GM23338 (cell line): Measurements from ENCODE around the gene RCOR1. TPM values are rescaled to one million over a fixed set of nuclear protein-coding genes. Genes with fewer than 3 reads are reported as not detected.

Experiments
- ATAC-seq: fragments of 200-7000 bp; cut with Tn5 transposase; 3 replicates; pipeline ENCODE4 v1.9.1; 2020
- DNase-seq: peaks from one replicate; pipeline ENCODE4 v3.0.0-alpha.2; 2015; ENCODE audit warnings: low spot score
- H2AFZ ChIP-seq: fragments of 200-600 bp; sonication (generic); 2 replicates; pipeline ENCODE4 v1.8.0; 2016; ENCODE audit warnings: antibody characterized with exemption, mild to moderate bottlenecking, moderate library complexity
- H3F3A ChIP-seq: fragments of 200-600 bp; sonication (generic); replicated peaks from 2 replicates; pipeline ENCODE4 v1.8.0; 2017; ENCODE audit warnings: antibody characterized with exemption, mixed run types, low read depth
- H3K27ac ChIP-seq: fragments of 200-600 bp; sonication (generic); 2 replicates; pipeline ENCODE4 v1.6.1; 2016; ENCODE audit warnings: low read depth
- H3K27me3 ChIP-seq: fragments of 200-600 bp; sonication (generic); 2 replicates; pipeline ENCODE4 v1.8.0; 2016; ENCODE audit warnings: mild to moderate bottlenecking, mixed run types, moderate library complexity; ENCODE audit not compliant: insufficient read depth
- H3K36me3 ChIP-seq: fragments of 200-600 bp; sonication (generic); 2 replicates; pipeline ENCODE4 v1.8.0; 2016; ENCODE audit warnings: mild to moderate bottlenecking; ENCODE audit not compliant: insufficient read depth
- H3K4me1 ChIP-seq: fragments of 200-600 bp; sonication (generic); 2 replicates; pipeline ENCODE4 v1.8.0; 2016; ENCODE audit warnings: mild to moderate bottlenecking, moderate library complexity; ENCODE audit not compliant: insufficient read depth
- H3K4me2 ChIP-seq: fragments of 200-600 bp; sonication (generic); 2 replicates; pipeline ENCODE4 v1.7.1; 2017; ENCODE audit warnings: mixed run types
- H3K4me3 ChIP-seq: fragments of 200-600 bp; sonication (generic); 2 replicates; pipeline ENCODE4 v1.6.1; 2016; ENCODE audit warnings: mixed run types
- H3K79me2 ChIP-seq: fragments of 200-600 bp; sonication (generic); replicated peaks from 2 replicates; pipeline ENCODE4 v1.8.0; 2017; ENCODE audit warnings: mild to moderate bottlenecking; ENCODE audit not compliant: insufficient read depth
- H3K9me2 ChIP-seq: fragments of 200-600 bp; sonication (generic); 2 replicates; pipeline ENCODE4 v1.8.0; 2017; ENCODE audit not compliant: insufficient read depth
- H4K20me1 ChIP-seq: fragments of 200-600 bp; sonication (generic); replicated peaks from 2 replicates; pipeline ENCODE4 v1.8.0; 2017; ENCODE audit warnings: mild to moderate bottlenecking; ENCODE audit not compliant: insufficient read depth
- H3K27ac Mint-ChIP-seq: 2 replicates; pipeline ENCODE4 v1.8.0; 2020; ENCODE audit warnings: inconsistent platforms, mild to moderate bottlenecking, moderate library complexity, mixed read lengths
- H3K27me3 Mint-ChIP-seq: 3 replicates; pipeline ENCODE4 v1.8.0; 2022; ENCODE audit warnings: low read depth, mild to moderate bottlenecking, moderate library complexity, mixed read lengths, inconsistent platforms; ENCODE audit not compliant: insufficient read depth, poor library complexity
- H3K36me3 Mint-ChIP-seq: 3 replicates; pipeline ENCODE4 v1.8.0; 2021; ENCODE audit warnings: low read depth, mild to moderate bottlenecking, inconsistent platforms, moderate library complexity, mixed read lengths
- H3K4me1 Mint-ChIP-seq: 3 replicates; pipeline ENCODE4 v1.8.0; 2020; ENCODE audit warnings: mild to moderate bottlenecking, inconsistent platforms, mixed read lengths
- H3K4me3 Mint-ChIP-seq: 3 replicates; pipeline ENCODE4 v1.8.0; 2021; ENCODE audit warnings: moderate library complexity, mild to moderate bottlenecking, inconsistent platforms, mixed read lengths
- H3K9me3 Mint-ChIP-seq: 3 replicates; pipeline ENCODE4 v1.8.0; 2020; ENCODE audit warnings: moderate library complexity, mild to moderate bottlenecking, inconsistent platforms, mixed read lengths
- EZH2 ChIP-seq: fragments of 200-600 bp; sonication (generic); IDR thresholded peaks from one replicate; pipeline ENCODE4 v1.8.0; 2017; ENCODE audit warnings: antibody characterized with exemption, mild to moderate bottlenecking, low read depth; ENCODE audit not compliant: unreplicated experiment
- EZH2phosphoT487 ChIP-seq: fragments of 200-600 bp; sonication (generic); IDR thresholded peaks from one replicate; pipeline ENCODE4 v1.8.1; 2018; ENCODE audit warnings: antibody characterized with exemption; ENCODE audit not compliant: unreplicated experiment
- JUNB ChIP-seq: IDR thresholded peaks from one replicate; pipeline ENCODE4 v1.6.1; 2016; ENCODE audit warnings: antibody characterized with exemption; ENCODE audit not compliant: unreplicated experiment
- NANOG ChIP-seq: IDR thresholded peaks from 2 replicates; pipeline ENCODE4 v1.6.1; 2016; ENCODE audit warnings: antibody characterized with exemption, borderline replicate concordance
- POLR2AphosphoS5 ChIP-seq: IDR thresholded peaks from 2 replicates; pipeline ENCODE4 v1.6.1; 2016; ENCODE audit warnings: antibody characterized with exemption, low read depth
- ZNF114 ChIP-seq: fragments of 250-450 bp; sonication (Bioruptor Pico); IDR thresholded peaks from 2 replicates; pipeline ENCODE4 v1.5.0; 2020; ENCODE audit warnings: mild to moderate bottlenecking, moderate library complexity
- ZNF462 ChIP-seq: fragments of 250-450 bp; sonication (Bioruptor Pico); IDR thresholded peaks from 2 replicates; pipeline ENCODE4 v1.5.0; 2020; ENCODE audit warnings: mild to moderate bottlenecking, moderate library complexity
- polyA plus RNA-seq: library from polyadenylated mRNA; unstranded; fragments of >200 nt; fragmentation: Nextera tagmentation; extraction: Ambion mirVana; gene quantifications from 2 replicates; pipeline ENCODE4 v1.2.1, GENCODE V29; 2016
- total RNA-seq: library from RNA; depleted of rRNA; stranded (reverse); fragments of >200 nt; shearing (Covaris generic); gene quantifications from 2 replicates; pipeline ENCODE4 v1.2.3, GENCODE V29; 2014
- TF ChIP-seq, protein P1 (sequence below), 2 experiments: fragments of 200-600 bp in 1 of 2; sonication (generic) in 1 of 2; conservative IDR thresholded peaks; 2 replicates each; pipeline versions ENCODE4 v1.5.1 to v1.6.1; 2016 to 2017; ENCODE audit warnings: antibody characterized with exemption in 2 of 2, low read depth in 2 of 2, mild to moderate bottlenecking in 2 of 2, moderate library complexity in 1 of 2

The RCOR1 gene
- total and polyA plus RNA-seq, 2 experiments from 2014 or later, result 7.6 to 26.1 TPM

GRCh38 chr14:102626530-102626929, 34.1 kb downstream of the RCOR1 start:
- peaks cover 5% of the 10 kb centered on the region; the same call in 2 of the 3 replicates for H3K36me3 Mint-ChIP-seq
- TF ChIP-seq, protein P1, sequence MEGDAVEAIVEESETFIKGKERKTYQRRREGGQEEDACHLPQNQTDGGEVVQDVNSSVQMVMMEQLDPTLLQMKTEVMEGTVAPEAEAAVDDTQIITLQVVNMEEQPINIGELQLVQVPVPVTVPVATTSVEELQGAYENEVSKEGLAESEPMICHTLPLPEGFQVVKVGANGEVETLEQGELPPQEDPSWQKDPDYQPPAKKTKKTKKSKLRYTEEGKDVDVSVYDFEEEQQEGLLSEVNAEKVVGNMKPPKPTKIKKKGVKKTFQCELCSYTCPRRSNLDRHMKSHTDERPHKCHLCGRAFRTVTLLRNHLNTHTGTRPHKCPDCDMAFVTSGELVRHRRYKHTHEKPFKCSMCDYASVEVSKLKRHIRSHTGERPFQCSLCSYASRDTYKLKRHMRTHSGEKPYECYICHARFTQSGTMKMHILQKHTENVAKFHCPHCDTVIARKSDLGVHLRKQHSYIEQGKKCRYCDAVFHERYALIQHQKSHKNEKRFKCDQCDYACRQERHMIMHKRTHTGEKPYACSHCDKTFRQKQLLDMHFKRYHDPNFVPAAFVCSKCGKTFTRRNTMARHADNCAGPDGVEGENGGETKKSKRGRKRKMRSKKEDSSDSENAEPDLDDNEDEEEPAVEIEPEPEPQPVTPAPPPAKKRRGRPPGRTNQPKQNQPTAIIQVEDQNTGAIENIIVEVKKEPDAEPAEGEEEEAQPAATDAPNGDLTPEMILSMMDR (conservative IDR thresholded peaks at IDR 0.05; ENCODE audit: low read depth in 2 of 2), result peak; percentile 15 to 60; a peak in 3 of 4 replicates
- no peak for TF ChIP-seq JUNB
- peaks cover 4% of the 10 kb centered on the region for H3K27me3 Mint-ChIP-seq
- Histone ChIP-seq H3K4me2 (no peak overlapping the region), H4K20me1 (peaks cover 33% of the 10 kb centered on the region), H3K9me2 (no peaks in the 10 kb centered on the region), H2AFZ (no peak overlapping the region), H3K36me3 (no peaks in the 10 kb centered on the region), H3K27me3 (no peaks in the 10 kb centered on the region), H3F3A (0 out of 2 replicates have a peak, but pooled peaks cover 7% of the 10 kb centered on the region), H3K4me3 (no peak overlapping the region), H3K79me2 (peaks cover 98% of the 10 kb centered on the region), H3K4me1 (peaks cover 38% of the 10 kb centered on the region), H3K27ac (no peak overlapping the region)
- DNase-seq (no peak), ATAC-seq (no peak)
- H3K27ac Mint-ChIP-seq, result no peak overlapping the region
- no peaks in the 10 kb centered on the region for H3K9me3 Mint-ChIP-seq
- H3K4me3 Mint-ChIP-seq, result no peak overlapping the region
- peaks cover 41% of the 10 kb centered on the region for H3K4me1 Mint-ChIP-seq

- Mint-ChIP-seq H3K4me3 (no peak overlapping the region), H3K27me3 (peaks cover 4% of the 10 kb centered on the region), H3K9me3 (no peaks in the 10 kb centered on the region), H3K36me3 (peaks cover 5% of the 10 kb centered on the region; the same call in 2 of the 3 replicates), H3K4me1 (peaks cover 28% of the 10 kb centered on the region), H3K27ac (peak overlapping the region; percentile 6; the same call in 1 of the 2 replicates)
- 0 out of 2 replicates have a peak, but pooled peaks cover 3% of the 10 kb centered on the region for H3F3A ChIP-seq
- no peak overlapping the region for H3K4me3 ChIP-seq
- DNase-seq (no peak), ATAC-seq (no peak)
- H3K79me2 ChIP-seq, result peaks cover 95% of the 10 kb centered on the region
- peak overlapping the region; percentile 14; the same call in 1 of the 2 replicates for H3K27ac ChIP-seq
- no peaks in the 10 kb centered on the region for H3K9me2 ChIP-seq
- TF ChIP-seq NANOG (no peak), JUNB (no peak), EZH2phosphoT487 (no peak), POLR2AphosphoS5 (no peak)
- H3K36me3 ChIP-seq, result no peaks in the 10 kb centered on the region
- H3K4me2 ChIP-seq, result no peak overlapping the region
- no peaks in the 10 kb centered on the region for H3K27me3 ChIP-seq
- H2AFZ ChIP-seq, result no peak overlapping the region
- H3K4me1 ChIP-seq, result peaks cover 21% of the 10 kb centered on the region
- peaks cover 36% of the 10 kb centered on the region for H4K20me1 ChIP-seq
Measured at GRCh38 chr14:102629011-102629444, 36.6 kb downstream of the RCOR1 start.

- H3K27ac Mint-ChIP-seq, result peak overlapping the region; percentile 80
- H3K79me2 ChIP-seq, result peaks cover 95% of the 10 kb centered on the region
- no peak overlapping the region for H3K4me3 ChIP-seq
- peaks cover 5% of the 10 kb centered on the region; the same call in 2 of the 3 replicates for H3K36me3 Mint-ChIP-seq
- H3K27me3 ChIP-seq, result no peaks in the 10 kb centered on the region
- peaks cover 32% of the 10 kb centered on the region for H4K20me1 ChIP-seq
- peak overlapping the region; percentile 9; the same call in 1 of the 3 replicates for H3K4me3 Mint-ChIP-seq
- H3K9me2 ChIP-seq, result no peaks in the 10 kb centered on the region
- DNase-seq (peak; percentile 40), ATAC-seq (peak; percentile 51)
- no peaks in the 10 kb centered on the region for H3K36me3 ChIP-seq
- H3K27me3 Mint-ChIP-seq, result peaks cover 4% of the 10 kb centered on the region
- no peak overlapping the region for H2AFZ ChIP-seq
- H3K9me3 Mint-ChIP-seq, result no peaks in the 10 kb centered on the region
- H3K27ac ChIP-seq, result peak overlapping the region; percentile 14; the same call in 1 of the 2 replicates
- H3K4me1 Mint-ChIP-seq, result peaks cover 28% of the 10 kb centered on the region
- 0 out of 2 replicates have a peak, but pooled peaks cover 3% of the 10 kb centered on the region for H3F3A ChIP-seq
- 0 out of 2 replicates have a peak overlapping the region, but pooled peaks have one; percentile 4 for H3K4me2 ChIP-seq
- peaks cover 21% of the 10 kb centered on the region for H3K4me1 ChIP-seq
- no peak for TF ChIP-seq POLR2AphosphoS5
- no peak for TF ChIP-seq ZNF114
- no peak for TF ChIP-seq EZH2phosphoT487
- TF ChIP-seq EZH2, result no peak
- TF ChIP-seq ZNF462 (CRISPR knock-in tag), result no peak
Measured at GRCh38 chr14:102629808-102630350, 37.4 kb downstream of the RCOR1 start.
